HFF-Myc (cell line): ENCODE data around the gene MSL2.

Experiments used
- DNase-seq: peaks from one replicate; pipeline ENCODE4 v3.0.0-alpha.2; 2011; ENCODE audit warnings: low read depth; ENCODE audit errors: extremely low read depth
- H3K4me3 ChIP-seq: replicated peaks from 2 replicates; pipeline ENCODE4 v1.5.1; 2011; ENCODE audit warnings: low read depth, mild to moderate bottlenecking, control low read depth, low read length
- CTCF ChIP-seq: IDR thresholded peaks from 2 replicates; pipeline ENCODE4 v1.5.1; 2012; ENCODE audit warnings: mild to moderate bottlenecking, low read depth, low read length, control low read depth; ENCODE audit errors: missing control alignments

MSL2 gene

GRCh38 chr3:136189859-136190617 is 6.1 kb downstream of the MSL2 start:
- no peak for TF ChIP-seq CTCF
- no peak for DNase-seq
- no peak overlapping the region for H3K4me3 ChIP-seq

- TF ChIP-seq CTCF = no peak
- no peak for DNase-seq
- H3K4me3 ChIP-seq = no peak overlapping the region
These were observed 7.1 kb downstream of the MSL2 start for GRCh38 chr3:136189043-136189442.

GRCh38 chr3:136187868-136188267 is 8.3 kb downstream of the MSL2 start:
- no peak for TF ChIP-seq CTCF
- no peak overlapping the region for H3K4me3 ChIP-seq
- DNase-seq = no peak

- no peak overlapping the region for H3K4me3 ChIP-seq
- no peak for DNase-seq
- no peak for TF ChIP-seq CTCF
These were observed 9.3 kb downstream of the MSL2 start for GRCh38 chr3:136186846-136187245.

GRCh38 chr3:136186344-136186743 is 9.8 kb downstream of the MSL2 start:
- no peak for DNase-seq
- no peak for TF ChIP-seq CTCF
- H3K4me3 ChIP-seq = no peak overlapping the region

GRCh38 chr3:136184703-136185102 is 11.4 kb downstream of the MSL2 start:
- no peak for DNase-seq
- TF ChIP-seq CTCF = no peak

GRCh38 chr3:136181741-136182140 is 14.4 kb downstream of the MSL2 start:
- no peak for TF ChIP-seq CTCF
- no peak overlapping the region for H3K4me3 ChIP-seq
- no peak for DNase-seq

More at GRCh38 chr3:136184703-136185102, 11.4 kb downstream of the MSL2 start:
- no peak overlapping the region for H3K4me3 ChIP-seq
